ENCODE results near the gene DRC3. TPM values are rescaled to one million over a fixed set of nuclear protein-coding genes. Genes with fewer than 3 reads are reported as not detected.

Gene DRC3
- total RNA-seq, 1 experiment from 2014 or later, result 2.4 TPM

DNA sequence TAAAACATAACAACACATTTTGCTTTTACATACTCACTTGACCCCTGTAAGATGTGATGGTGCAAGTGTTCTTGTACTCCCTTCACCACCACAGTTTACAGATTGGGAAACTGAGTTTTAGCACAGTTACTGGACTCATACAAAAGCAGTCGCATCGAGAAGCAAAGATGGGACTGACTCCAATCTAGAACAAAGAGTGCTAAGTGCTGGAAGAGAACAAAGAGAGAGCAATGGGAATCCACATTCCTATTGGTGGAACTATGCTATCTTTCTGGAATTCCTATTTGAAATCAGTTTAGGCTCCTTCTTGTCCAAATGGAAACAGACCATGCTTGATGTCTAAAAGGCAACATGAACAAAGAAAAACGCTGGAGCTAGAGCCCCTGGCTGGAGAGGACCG lies 9.6 kb upstream of the DRC3 start:
- Histone ChIP-seq H3K9ac (ENCODE audit: low read length) (no peak overlapping the region), H3K27ac (ENCODE audit: low read depth, low read length) (no peak overlapping the region), H3K9me2 (ENCODE audit: insufficient read depth) (no peaks in the 10 kb centered on the region), H3K36me3 (ENCODE audit: control insufficient read depth in 1 of 2, insufficient read depth in 2 of 2, low read length in 2 of 2) (no peaks in the 10 kb centered on the region), H3K27me3 (ENCODE audit: insufficient read depth, low read length) (no peaks in the 10 kb centered on the region), H3K79me2 (ENCODE audit: insufficient read depth, low read length) (peaks cover 4% of the 10 kb centered on the region; the same call in 1 of the 2 replicates), H4K20me1 (ENCODE audit: insufficient read depth) (no peaks in the 10 kb centered on the region), H3K4me1 (ENCODE audit: control insufficient read depth in 1 of 2, insufficient read depth in 2 of 2, low read length in 2 of 2) (peaks cover 22 to 29% of the 10 kb centered on the region in 2 experiments), H3K4me2 (ENCODE audit: low read length) (no peak overlapping the region), H3K4me3 (replicated peaks in 1 of 2; ENCODE audit: low read depth in 1 of 2, low read length in 2 of 2) (no peak overlapping the region), H2AFZ (ENCODE audit: low read depth, low read length, poor library complexity, severe bottlenecking) (no peak overlapping the region), H3K9me3 (ENCODE audit: control insufficient read depth in 1 of 2, insufficient read depth in 1 of 2, low read depth in 1 of 2, low read length in 2 of 2) (no peaks in the 10 kb centered on the region)
- intact Hi-C loops (cut with micrococcal nuclease), result no loop called here
- no TSS peak for BruUV-seq (replicated peaks)
- no peak for TF ChIP-seq POLR2AphosphoS5 (IDR thresholded peaks at IDR 0.05; ENCODE audit: low read depth, low read length)
- TF ChIP-seq ZBTB33 (IDR thresholded peaks at IDR 0.05; ENCODE audit: extremely low read depth, insufficient replicate concordance, low read length), result no peak
- TF ChIP-seq POLR2A (IDR thresholded peaks at IDR 0.05; ENCODE audit: borderline replicate concordance, extremely low read depth, insufficient read depth, insufficient read length), result no peak
- CTCF ChIA-PET, result no interaction called here
- ATAC-seq (no peak), DNase-seq (ENCODE audit: low read depth, low spot score) (no peak)
- POLR2A ChIA-PET, result no interaction called here
- RAD21 ChIA-PET (ENCODE audit: low non-redundant PET in 1 of 2, low total read pairs in 2 of 2, uncharacterized antibody in 2 of 2, unreplicated experiment in 2 of 2), result no interaction called here

- CTCF ChIA-PET, result no interaction called here
- ATAC-seq, result no peak
- Histone ChIP-seq H3K36me3 (ENCODE audit: control insufficient read depth in 1 of 2, insufficient read depth in 2 of 2, low read length in 2 of 2) (no peaks in the 10 kb centered on the region), H3K4me3 (replicated peaks in 1 of 2; ENCODE audit: low read depth in 1 of 2, low read length in 2 of 2) (no peak overlapping the region), H4K20me1 (ENCODE audit: insufficient read depth) (no peaks in the 10 kb centered on the region), H3K9me3 (ENCODE audit: control insufficient read depth in 1 of 2, insufficient read depth in 1 of 2, low read depth in 1 of 2, low read length in 2 of 2) (no peaks in the 10 kb centered on the region), H3K79me2 (ENCODE audit: insufficient read depth, low read length) (peaks cover 3% of the 10 kb centered on the region; the same call in 1 of the 2 replicates), H3K9me2 (ENCODE audit: insufficient read depth) (no peaks in the 10 kb centered on the region), H3K9ac (ENCODE audit: low read length) (no peak overlapping the region), H3K27ac (ENCODE audit: low read depth, low read length) (no peak overlapping the region), H3K4me1 (ENCODE audit: control insufficient read depth in 1 of 2, insufficient read depth in 2 of 2, low read length in 2 of 2) (peaks cover 19 to 21% of the 10 kb centered on the region in 2 experiments), H2AFZ (ENCODE audit: low read depth, low read length, poor library complexity, severe bottlenecking) (no peak overlapping the region), H3K4me2 (ENCODE audit: low read length) (no peak overlapping the region), H3K27me3 (ENCODE audit: insufficient read depth, low read length) (no peaks in the 10 kb centered on the region)
- POLR2A ChIA-PET, result no interaction called here
- BruUV-seq (replicated peaks), result no TSS peak
- DNase-seq (ENCODE audit: low read depth, low spot score), result no peak
- intact Hi-C loops (cut with micrococcal nuclease), result no loop called here
- RAD21 ChIA-PET (ENCODE audit: low non-redundant PET in 1 of 2, low total read pairs in 2 of 2, uncharacterized antibody in 2 of 2, unreplicated experiment in 2 of 2), result no interaction called here
- TF ChIP-seq YY1 (IDR thresholded peaks at IDR 0.05; ENCODE audit: extremely low read depth, insufficient replicate concordance, low read depth, low read length) (no peak), MAX (IDR thresholded peaks at IDR 0.05) (no peak), FOSL1 (IDR thresholded peaks at IDR 0.05; ENCODE audit: low read depth) (no peak), POLR2AphosphoS5 (IDR thresholded peaks at IDR 0.05; ENCODE audit: low read depth, low read length) (no peak), ZFX (IDR thresholded peaks at IDR 0.05) (no peak), CTCF (IDR thresholded peaks at IDR 0.05 in 2 of 3, conservative IDR thresholded peaks at IDR 0.05 in 1 of 3; ENCODE audit: borderline replicate concordance in 1 of 3, insufficient read depth in 1 of 3, low read depth in 2 of 3, low read length in 2 of 3) (no peak), JUND (IDR thresholded peaks at IDR 0.05) (no peak), ZBTB33 (IDR thresholded peaks at IDR 0.05; ENCODE audit: extremely low read depth, insufficient replicate concordance, low read length) (no peak), TCF7L2 (IDR thresholded peaks at IDR 0.05; ENCODE audit: borderline replicate concordance, extremely low read depth, insufficient read depth, insufficient read length) (no peak), EGR1 (IDR thresholded peaks at IDR 0.05; ENCODE audit: low read depth) (no peak), SIN3A (IDR thresholded peaks at IDR 0.05; ENCODE audit: low read depth) (no peak), SP1 (IDR thresholded peaks at IDR 0.05; ENCODE audit: low read depth) (no peak)
Observed at GRCh38 chr17:17963694-17964436, 8.8 kb upstream of the DRC3 start.

Measured in HCT116 (cell line).